B cell (primary cell): ENCODE data around the gene SERPINF2.

ENCODE experiments used
- EZH2 ChIP-seq: IDR thresholded peaks from 2 replicates; pipeline ENCODE4 v1.6.1; 2012; ENCODE audit warnings: borderline replicate concordance, low read depth, mild to moderate bottlenecking, moderate library complexity, low read length; ENCODE audit not compliant: insufficient read depth, poor library complexity, severe bottlenecking
- TF ChIP-seq, protein P1 (sequence below): fragments of 200-600 bp; IDR thresholded peaks from one replicate; pipeline ENCODE4 v1.8.0; 2022; ENCODE audit warnings: antibody characterized with exemption, mild to moderate bottlenecking

- TF ChIP-seq, protein P1, sequence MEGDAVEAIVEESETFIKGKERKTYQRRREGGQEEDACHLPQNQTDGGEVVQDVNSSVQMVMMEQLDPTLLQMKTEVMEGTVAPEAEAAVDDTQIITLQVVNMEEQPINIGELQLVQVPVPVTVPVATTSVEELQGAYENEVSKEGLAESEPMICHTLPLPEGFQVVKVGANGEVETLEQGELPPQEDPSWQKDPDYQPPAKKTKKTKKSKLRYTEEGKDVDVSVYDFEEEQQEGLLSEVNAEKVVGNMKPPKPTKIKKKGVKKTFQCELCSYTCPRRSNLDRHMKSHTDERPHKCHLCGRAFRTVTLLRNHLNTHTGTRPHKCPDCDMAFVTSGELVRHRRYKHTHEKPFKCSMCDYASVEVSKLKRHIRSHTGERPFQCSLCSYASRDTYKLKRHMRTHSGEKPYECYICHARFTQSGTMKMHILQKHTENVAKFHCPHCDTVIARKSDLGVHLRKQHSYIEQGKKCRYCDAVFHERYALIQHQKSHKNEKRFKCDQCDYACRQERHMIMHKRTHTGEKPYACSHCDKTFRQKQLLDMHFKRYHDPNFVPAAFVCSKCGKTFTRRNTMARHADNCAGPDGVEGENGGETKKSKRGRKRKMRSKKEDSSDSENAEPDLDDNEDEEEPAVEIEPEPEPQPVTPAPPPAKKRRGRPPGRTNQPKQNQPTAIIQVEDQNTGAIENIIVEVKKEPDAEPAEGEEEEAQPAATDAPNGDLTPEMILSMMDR, result no peak
- no peak for TF ChIP-seq EZH2
These were observed 12.1 kb upstream of the SERPINF2 start for GRCh38 chr17:1730326-1731193.
